Left lung (tissue), 10 donors: Measurements from ENCODE around the gene NGDN. TPM values are rescaled to one million over a fixed set of nuclear protein-coding genes. Genes with fewer than 3 reads are reported as not detected.
"Not testable (repeated sequence)": the region's sequence is repeated elsewhere in the genome, so short reads cannot be mapped to it uniquely, and the experiment has no call there.

Experiments
- ATAC-seq: fragments of 200-7000 bp; cut with Tn5 transposase; one replicate; pipeline ENCODE4 v1.9.1; 2020; ENCODE audit warnings: moderate library complexity
- DNase-seq, 4 donors: peaks; one replicate each; pipeline ENCODE4 v3.0.0-alpha.2; 2013 to 2020
- H3K27ac ChIP-seq, 2 donors: fragments of 200-600 bp; sonication (generic) in 1 of 2; one replicate each; pipeline versions ENCODE4 v1.5.0 to v1.8.0; 2020 to 2021
- H3K27me3 ChIP-seq, 2 donors: fragments of 200-600 bp; sonication (generic) in 1 of 2; one replicate each; pipeline versions ENCODE4 v1.5.0 to v1.8.0; 2020 to 2021
- H3K36me3 ChIP-seq, 2 donors: fragments of 200-600 bp; sonication (generic) in 1 of 2; one replicate each; pipeline versions ENCODE4 v1.5.0 to v1.8.0; 2020 to 2021
- H3K4me1 ChIP-seq, 2 donors: fragments of 200-600 bp; one replicate each; pipeline ENCODE4 v1.8.0; 2021
- H3K4me3 ChIP-seq, 2 donors: fragments of 200-600 bp; sonication (generic) in 1 of 2; one replicate each; pipeline versions ENCODE4 v1.5.0 to v1.8.0; 2020 to 2021; ENCODE audit warnings: mild to moderate bottlenecking in 1 of 2
- H3K9me3 ChIP-seq, 2 donors: fragments of 200-600 bp; sonication (generic) in 1 of 2; one replicate each; pipeline versions ENCODE4 v1.5.0 to v1.8.0; 2020 to 2021
- CTCF ChIP-seq, 2 donors: fragments of 200-600 bp; sonication (generic) in 1 of 2; IDR thresholded peaks; one replicate each; pipeline versions ENCODE4 v1.5.0 to v1.8.0; 2021; ENCODE audit warnings: antibody characterized with exemption in 2 of 2
- intact Hi-C, 2 donors: fragments of 100-400 bp; cut with DNase I; formaldehyde crosslinking; loops; one replicate each; pipeline versions ENCODE4 v1.11.2 to v1.14.2; 2022
- polyA plus RNA-seq, 6 donors: library from polyadenylated mRNA; unstranded; fragments of 120-200 nt; gene quantifications; one replicate each; pipeline ENCODE4 v1.2.1, GENCODE V29; 2013; ENCODE audit not compliant: insufficient read length in 6 of 6
- total RNA-seq, 2 donors: library from RNA; stranded (reverse); fragmentation: NEBNext Ultra II Directional; extraction: Animal tissue kit (Norgen Biotek cat#: 25700); gene quantifications; one replicate each; pipeline ENCODE4 v1.2.1, GENCODE V29; 2021
- donor health status: DM: no; HTN: yes; CAD: no.
- donor health status: DM: no; HTN: no; CAD: no.

Gene NGDN
- total and polyA plus RNA-seq, 8 donors = 21.6 to 79.3 (median 60.0) TPM

GRCh38 chr14:23450379-23450778, 19.1 kb upstream of the NGDN start:
- ATAC-seq (no peak), DNase-seq (no peak)
- peaks cover 0 to 27% of the 10 kb centered on the region in 2 donors for H3K27me3 ChIP-seq
- no peak overlapping the region for H3K4me3 ChIP-seq
- no peaks in the 10 kb centered on the region for H3K4me1 ChIP-seq
- H3K9me3 ChIP-seq = peaks cover 0 to 3% of the 10 kb centered on the region in 2 donors
- no peak overlapping the region for H3K27ac ChIP-seq
- TF ChIP-seq CTCF (IDR thresholded peaks at IDR 0.05) = no peak
- intact Hi-C loops = no loop called here
- no peaks in the 10 kb centered on the region for H3K36me3 ChIP-seq

- no peaks in the 10 kb centered on the region for H3K36me3 ChIP-seq
- no peak overlapping the region for H3K27ac ChIP-seq
- peaks cover 0 to 27% of the 10 kb centered on the region in 2 donors for H3K27me3 ChIP-seq
- no peak for TF ChIP-seq CTCF (IDR thresholded peaks at IDR 0.05)
- ATAC-seq (no peak), DNase-seq (no peak)
- H3K4me3 ChIP-seq = no peak overlapping the region
- peaks cover 0 to 3% of the 10 kb centered on the region in 2 donors for H3K9me3 ChIP-seq
- H3K4me1 ChIP-seq = no peaks in the 10 kb centered on the region
- intact Hi-C loops = no loop called here
Measured at GRCh38 chr14:23452237-23452636, 17.3 kb upstream of the NGDN start.

- Histone ChIP-seq H3K9me3 (peaks cover 0 to 3% of the 10 kb centered on the region in 2 donors), H3K36me3 (no peaks in the 10 kb centered on the region), H3K4me1 (no peaks in the 10 kb centered on the region), H3K27me3 (peaks cover 3 to 42% of the 10 kb centered on the region in 2 donors), H3K27ac (no peak overlapping the region), H3K4me3 (no peak overlapping the region)
- intact Hi-C loops = no loop called here
- no peak for TF ChIP-seq CTCF (IDR thresholded peaks at IDR 0.05)
- no peak for DNase-seq
- ATAC-seq = no peak
Measured at GRCh38 chr14:23454445-23454856, 15.1 kb upstream of the NGDN start.

GRCh38 chr14:23456883-23457586, 12.5 kb upstream of the NGDN start:
- H3K27ac ChIP-seq, DNase-seq, H3K4me1 ChIP-seq, H3K36me3 ChIP-seq, intact Hi-C loops, H3K4me3 ChIP-seq, H3K9me3 ChIP-seq, ATAC-seq: not testable (repeated sequence)
- peaks cover 3 to 50% of the 10 kb centered on the region in 2 donors for H3K27me3 ChIP-seq

- Histone ChIP-seq H3K27me3 (peaks cover 3 to 45% of the 10 kb centered on the region in 2 donors), H3K9me3 (no peaks in the 10 kb centered on the region), H3K4me3 (no peak overlapping the region), H3K27ac (no peak overlapping the region), H3K4me1 (no peaks in the 10 kb centered on the region), H3K36me3 (no peaks in the 10 kb centered on the region)
- DNase-seq (no peak), ATAC-seq (no peak)
- TF ChIP-seq CTCF (IDR thresholded peaks at IDR 0.05) = no peak
- intact Hi-C loops = no loop called here
Measured at GRCh38 chr14:23457587-23458445, 11.7 kb upstream of the NGDN start.
